Measurements from ENCODE around the gene ALOX5. TPM values are rescaled to one million over a fixed set of nuclear protein-coding genes. Genes with fewer than 3 reads are reported as not detected.

ALOX5 gene
- total RNA-seq, 1 experiment from 2014 or later: 66.5 TPM

DNA sequence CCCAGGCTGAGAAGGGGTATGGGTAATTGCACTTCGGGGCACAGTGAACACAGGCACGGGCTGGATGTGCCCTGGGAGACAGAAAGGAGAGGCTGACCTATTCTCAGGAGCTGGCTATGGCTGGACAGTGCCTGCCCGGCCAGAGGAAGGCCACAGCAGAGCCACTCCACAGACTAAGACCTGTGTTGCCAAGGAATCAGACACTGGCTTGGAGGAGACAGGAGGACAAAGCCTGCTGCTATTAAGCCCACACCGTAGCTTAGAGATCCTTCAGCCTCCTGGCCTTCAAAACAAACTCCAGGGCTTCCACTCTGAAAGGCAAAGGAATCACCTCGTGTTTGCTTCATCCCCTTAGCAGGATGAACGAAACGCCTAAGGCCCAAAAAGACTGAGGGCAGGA lies 82.2 kb downstream of the ALOX5 start:
- H3K27me3 ChIP-seq (ENCODE audit: insufficient read depth, low read depth): no peaks in the 10 kb centered on the region
- no TSS peak for BruUV-seq (replicated peaks)
- H3K4me2 ChIP-seq: no peak overlapping the region
- no peaks in the 10 kb centered on the region for H3K9me2 ChIP-seq (ENCODE audit: insufficient read depth)
- H3K79me2 ChIP-seq (ENCODE audit: low read depth): no peaks in the 10 kb centered on the region
- H2AFZ ChIP-seq: no peak overlapping the region
- intact Hi-C loops (cut with micrococcal nuclease; ENCODE audit: unreplicated experiment): no loop called here
- no peak overlapping the region for H3K27ac ChIP-seq
- ChIA-PET POLR2A (ENCODE audit: unreplicated experiment) (no interaction called here), CTCF (no interaction called here)
- H3K36me3 ChIP-seq (ENCODE audit: low read depth): no peaks in the 10 kb centered on the region
- TF ChIP-seq, protein P1, sequence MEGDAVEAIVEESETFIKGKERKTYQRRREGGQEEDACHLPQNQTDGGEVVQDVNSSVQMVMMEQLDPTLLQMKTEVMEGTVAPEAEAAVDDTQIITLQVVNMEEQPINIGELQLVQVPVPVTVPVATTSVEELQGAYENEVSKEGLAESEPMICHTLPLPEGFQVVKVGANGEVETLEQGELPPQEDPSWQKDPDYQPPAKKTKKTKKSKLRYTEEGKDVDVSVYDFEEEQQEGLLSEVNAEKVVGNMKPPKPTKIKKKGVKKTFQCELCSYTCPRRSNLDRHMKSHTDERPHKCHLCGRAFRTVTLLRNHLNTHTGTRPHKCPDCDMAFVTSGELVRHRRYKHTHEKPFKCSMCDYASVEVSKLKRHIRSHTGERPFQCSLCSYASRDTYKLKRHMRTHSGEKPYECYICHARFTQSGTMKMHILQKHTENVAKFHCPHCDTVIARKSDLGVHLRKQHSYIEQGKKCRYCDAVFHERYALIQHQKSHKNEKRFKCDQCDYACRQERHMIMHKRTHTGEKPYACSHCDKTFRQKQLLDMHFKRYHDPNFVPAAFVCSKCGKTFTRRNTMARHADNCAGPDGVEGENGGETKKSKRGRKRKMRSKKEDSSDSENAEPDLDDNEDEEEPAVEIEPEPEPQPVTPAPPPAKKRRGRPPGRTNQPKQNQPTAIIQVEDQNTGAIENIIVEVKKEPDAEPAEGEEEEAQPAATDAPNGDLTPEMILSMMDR (conservative IDR thresholded peaks at IDR 0.05): no peak
- TF ChIP-seq EZH2 (IDR thresholded peaks at IDR 0.05; ENCODE audit: low read depth): no peak
- DNase-seq: no peak
- no peak overlapping the region for H3K4me3 ChIP-seq
- no peaks in the 10 kb centered on the region for H4K20me1 ChIP-seq (ENCODE audit: insufficient read depth)
- no peaks in the 10 kb centered on the region for H3K4me1 ChIP-seq (replicated peaks; ENCODE audit: insufficient read depth)
- H3F3A ChIP-seq (ENCODE audit: insufficient read depth, low read depth): no peaks in the 10 kb centered on the region; the same call in 1 of the 2 replicates
- H3K9me3 ChIP-seq (ENCODE audit: insufficient read depth, low read depth): no peaks in the 10 kb centered on the region

DNA sequence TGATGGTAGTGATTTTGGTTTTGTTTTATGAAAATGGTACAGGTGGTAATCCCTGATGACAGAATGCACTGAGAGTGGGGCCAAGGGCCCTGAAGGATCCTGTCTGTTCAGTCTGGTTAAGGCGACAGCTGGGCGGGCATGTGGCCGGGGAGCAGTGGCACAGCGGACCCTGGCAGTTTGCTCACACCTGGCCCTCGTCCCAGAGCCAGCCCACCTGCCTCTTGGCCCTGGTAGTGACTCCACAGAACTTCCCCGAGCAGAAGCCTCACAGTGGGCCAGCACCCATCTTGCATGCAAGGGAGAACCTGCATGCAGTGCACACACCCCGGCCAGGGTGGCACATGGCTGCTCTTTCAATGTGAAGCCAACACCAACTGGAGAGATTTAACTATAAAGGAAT lies 82.8 kb downstream of the ALOX5 start:
- intact Hi-C loops (cut with micrococcal nuclease; ENCODE audit: unreplicated experiment): no loop called here
- TF ChIP-seq, protein P1 (conservative IDR thresholded peaks at IDR 0.05): no peak
- no peak for TF ChIP-seq EZH2 (IDR thresholded peaks at IDR 0.05; ENCODE audit: low read depth)
- BruUV-seq (replicated peaks): no TSS peak
- Histone ChIP-seq H3K36me3 (ENCODE audit: low read depth) (no peaks in the 10 kb centered on the region), H3K9me2 (ENCODE audit: insufficient read depth) (no peaks in the 10 kb centered on the region), H4K20me1 (ENCODE audit: insufficient read depth) (no peaks in the 10 kb centered on the region), H3K27me3 (ENCODE audit: insufficient read depth, low read depth) (no peaks in the 10 kb centered on the region), H2AFZ (no peak overlapping the region), H3K9me3 (ENCODE audit: insufficient read depth, low read depth) (no peaks in the 10 kb centered on the region), H3K4me3 (no peak overlapping the region), H3K79me2 (ENCODE audit: low read depth) (no peaks in the 10 kb centered on the region), H3K4me2 (no peak overlapping the region), H3K27ac (no peak overlapping the region), H3K4me1 (replicated peaks; ENCODE audit: insufficient read depth) (no peaks in the 10 kb centered on the region), H3F3A (ENCODE audit: insufficient read depth, low read depth) (no peaks in the 10 kb centered on the region; the same call in 1 of the 2 replicates)
- ChIA-PET CTCF (no interaction called here), POLR2A (ENCODE audit: unreplicated experiment) (no interaction called here)
- no peak for DNase-seq

DNA sequence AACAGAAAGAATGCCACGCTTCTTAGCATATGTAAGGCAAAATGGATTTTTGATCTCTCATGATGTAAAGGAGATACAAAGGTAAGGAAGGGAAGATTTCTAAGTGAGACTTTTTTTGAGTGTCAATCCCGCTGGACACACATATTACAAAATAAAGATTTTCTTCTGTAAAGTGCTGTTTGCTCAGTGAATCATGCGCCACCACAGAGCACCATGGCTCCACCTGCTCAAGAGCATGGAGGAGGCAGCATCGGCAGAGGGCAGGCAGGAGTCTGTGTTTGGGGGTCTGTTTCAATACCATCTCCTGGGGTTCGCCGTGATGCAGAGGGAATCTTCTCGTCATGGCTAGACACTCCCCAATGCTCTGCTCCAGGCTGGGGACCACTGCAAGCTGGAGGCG lies 83.5 kb downstream of the ALOX5 start:
- ChIA-PET POLR2A (ENCODE audit: unreplicated experiment) (no interaction called here), CTCF (no interaction called here)
- no peak overlapping the region for H3K27ac ChIP-seq
- no peaks in the 10 kb centered on the region for H3K4me1 ChIP-seq (replicated peaks; ENCODE audit: insufficient read depth)
- no peak overlapping the region for H3K4me3 ChIP-seq
- H3K36me3 ChIP-seq (ENCODE audit: low read depth): no peaks in the 10 kb centered on the region
- no peaks in the 10 kb centered on the region for H4K20me1 ChIP-seq (ENCODE audit: insufficient read depth)
- DNase-seq: no peak
- BruUV-seq (replicated peaks): no TSS peak
- intact Hi-C loops (cut with micrococcal nuclease; ENCODE audit: unreplicated experiment): no loop called here
- no peaks in the 10 kb centered on the region for H3K9me2 ChIP-seq (ENCODE audit: insufficient read depth)
- H2AFZ ChIP-seq: no peak overlapping the region
- TF ChIP-seq, protein P1 (conservative IDR thresholded peaks at IDR 0.05): no peak
- no peak for TF ChIP-seq EZH2 (IDR thresholded peaks at IDR 0.05; ENCODE audit: low read depth)
- no peak overlapping the region for H3K4me2 ChIP-seq
- H3K27me3 ChIP-seq (ENCODE audit: insufficient read depth, low read depth): no peaks in the 10 kb centered on the region
- H3F3A ChIP-seq (ENCODE audit: insufficient read depth, low read depth): no peaks in the 10 kb centered on the region
- H3K9me3 ChIP-seq (ENCODE audit: insufficient read depth, low read depth): no peaks in the 10 kb centered on the region
- H3K79me2 ChIP-seq (ENCODE audit: low read depth): no peaks in the 10 kb centered on the region
